Ishikawa (cell line): ENCODE measurements around the gene NEK9.
A peak's percentile ranks its signal among the peaks of the same experiment; 100 is the strongest.

Source experiments
- CEBPB ChIP-seq: IDR thresholded peaks from 2 replicates; pipeline ENCODE4 v1.6.1; 2012
- CREB1 ChIP-seq: IDR thresholded peaks from 2 replicates; pipeline ENCODE4 v1.6.1; 2012; ENCODE audit warnings: low read depth
- EGR1 ChIP-seq: IDR thresholded peaks from 2 replicates; pipeline ENCODE4 v1.6.1; 2012
- EP300 ChIP-seq: IDR thresholded peaks from 2 replicates; pipeline ENCODE4 v1.6.1; 2012; ENCODE audit warnings: borderline replicate concordance
- FOXM1 ChIP-seq: IDR thresholded peaks from 2 replicates; pipeline ENCODE4 v1.6.1; 2012; ENCODE audit warnings: low read depth, borderline replicate concordance
- MAX ChIP-seq: IDR thresholded peaks from 2 replicates; pipeline ENCODE4 v1.6.1; 2012
- NFIC ChIP-seq: IDR thresholded peaks from 2 replicates; pipeline ENCODE4 v1.6.1; 2012
- RAD21 ChIP-seq: IDR thresholded peaks from 2 replicates; pipeline ENCODE4 v1.6.1; 2012; ENCODE audit warnings: low read depth
- REST ChIP-seq: IDR thresholded peaks from 2 replicates; pipeline ENCODE4 v1.6.1; 2012; ENCODE audit warnings: low read depth, mild to moderate bottlenecking
- TAF1 ChIP-seq: IDR thresholded peaks from 2 replicates; pipeline ENCODE4 v1.6.1; 2012; ENCODE audit warnings: low read depth, mild to moderate bottlenecking
- TEAD4 ChIP-seq: IDR thresholded peaks from 2 replicates; pipeline ENCODE4 v1.6.1; 2012
- YY1 ChIP-seq: IDR thresholded peaks from 2 replicates; pipeline ENCODE4 v1.6.1; 2012; ENCODE audit warnings: low read depth
- ZBTB7A ChIP-seq: IDR thresholded peaks from 2 replicates; pipeline ENCODE4 v1.6.1; 2012; ENCODE audit warnings: low read depth
- TF ChIP-seq, protein P1 (sequence below): IDR thresholded peaks from 2 replicates; pipeline ENCODE4 v1.6.1; 2012

NEK9 gene

GRCh38 chr14:75054421-75054820, 72.4 kb downstream of the NEK9 start:
- no peak for TF ChIP-seq REST
- no peak for TF ChIP-seq CREB1
- TF ChIP-seq TEAD4 = no peak
- TF ChIP-seq, protein P1, sequence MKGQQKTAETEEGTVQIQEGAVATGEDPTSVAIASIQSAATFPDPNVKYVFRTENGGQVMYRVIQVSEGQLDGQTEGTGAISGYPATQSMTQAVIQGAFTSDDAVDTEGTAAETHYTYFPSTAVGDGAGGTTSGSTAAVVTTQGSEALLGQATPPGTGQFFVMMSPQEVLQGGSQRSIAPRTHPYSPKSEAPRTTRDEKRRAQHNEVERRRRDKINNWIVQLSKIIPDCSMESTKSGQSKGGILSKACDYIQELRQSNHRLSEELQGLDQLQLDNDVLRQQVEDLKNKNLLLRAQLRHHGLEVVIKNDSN = no peak

DNA sequence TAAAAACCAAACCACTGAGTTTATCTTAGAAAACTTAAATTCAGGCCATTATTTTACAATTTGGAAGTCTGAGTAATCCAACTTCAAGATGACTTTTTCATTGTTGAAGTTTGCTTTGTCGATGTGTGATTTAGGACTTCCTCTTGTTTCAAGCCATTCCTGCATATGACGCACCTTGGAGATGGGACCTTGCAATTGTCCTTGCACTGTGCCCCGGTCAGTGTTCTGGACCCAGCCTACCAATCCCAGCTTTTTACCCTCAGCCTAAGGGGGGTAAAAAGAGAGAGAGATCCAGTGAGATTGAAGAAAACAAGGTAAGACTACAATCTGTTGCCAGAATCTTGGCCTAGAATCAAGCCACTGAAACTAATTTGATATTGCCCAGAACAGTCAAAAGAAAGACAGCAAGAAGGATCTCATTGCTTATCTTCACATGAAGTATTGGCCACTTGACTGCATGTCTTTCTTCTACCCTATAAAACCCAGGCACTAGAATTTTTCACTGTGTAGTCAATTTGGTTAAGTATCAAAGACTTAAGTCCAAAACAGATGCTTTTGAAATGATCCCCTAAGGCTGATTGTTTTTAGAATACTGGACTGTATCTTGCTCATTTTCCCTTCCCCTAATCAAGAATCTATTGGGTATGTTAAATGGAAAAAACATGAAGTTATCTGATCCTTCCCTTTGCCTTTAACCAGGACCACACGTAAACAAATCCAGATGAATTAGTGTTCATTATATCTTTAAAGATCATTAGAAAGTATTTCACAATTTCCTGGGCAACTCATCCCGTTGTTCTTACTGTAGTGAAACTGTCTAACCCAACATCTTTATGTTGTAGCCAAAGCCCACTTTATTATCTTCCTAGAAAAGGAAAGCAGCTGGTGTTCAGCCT, 73.2 kb downstream of the NEK9 start:
- no peak for TF ChIP-seq REST
- TF ChIP-seq MAX = no peak
- TF ChIP-seq CEBPB = no peak
- no peak for TF ChIP-seq EGR1
- no peak for TF ChIP-seq NFIC
- no peak for TF ChIP-seq TAF1

DNA sequence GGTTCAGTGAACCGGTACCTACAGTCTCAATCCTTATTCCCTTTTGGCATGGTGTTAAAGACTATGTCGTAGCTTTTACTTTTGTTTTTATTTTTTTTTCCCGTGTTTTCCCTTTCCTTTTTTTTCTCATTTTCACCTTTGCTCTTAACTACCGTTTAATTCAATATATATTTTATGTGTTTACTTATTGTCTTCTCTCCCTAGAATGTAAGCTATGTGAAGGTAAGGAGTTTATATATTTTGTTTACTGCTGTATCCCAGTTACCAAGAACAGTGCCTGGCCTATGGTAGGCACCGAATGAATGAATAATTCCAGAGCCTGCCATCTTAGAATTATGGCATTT, 75.3 kb downstream of the NEK9 start:
- no peak for TF ChIP-seq TAF1

DNA sequence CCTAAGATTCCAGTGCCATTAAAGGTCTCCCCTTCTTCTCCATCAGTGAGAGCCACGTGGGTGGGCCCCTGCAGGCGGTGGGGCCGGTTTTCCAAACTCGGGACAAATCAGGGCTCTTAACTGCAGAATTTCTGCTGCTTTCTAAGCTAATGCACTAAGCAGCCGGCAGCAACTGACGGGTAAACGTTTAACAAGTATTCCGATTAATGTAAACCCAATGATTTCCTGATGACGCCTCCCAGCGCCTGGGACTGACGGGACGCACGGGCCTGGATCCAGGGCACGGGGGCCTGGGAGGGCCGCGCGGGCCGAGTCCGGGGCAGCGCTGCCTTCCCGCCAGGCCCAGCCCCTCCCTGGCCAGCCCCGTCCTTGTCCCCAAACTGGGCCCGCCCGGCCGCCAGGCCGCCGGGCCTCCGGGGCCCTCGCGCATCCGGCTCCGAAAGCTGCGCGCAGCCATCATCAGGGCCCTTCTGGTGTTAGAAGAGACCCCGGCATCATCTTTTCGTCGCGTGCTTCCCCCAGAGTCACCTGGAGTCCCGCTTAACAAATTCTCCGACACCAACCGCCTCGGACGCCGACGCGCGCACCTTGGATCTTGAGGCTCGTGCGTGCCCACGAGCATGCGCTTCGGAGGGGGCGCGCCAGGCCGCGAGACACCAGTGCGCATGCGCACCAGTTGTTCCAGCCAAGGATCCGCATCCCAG, 75.8 kb downstream of the NEK9 start, which contains the start of gene MLH3:
Gene MLH3, minus strand, starts transcription at position 616 of the 704 bp plus-strand sequence. CDS start 1,812 bp downstream, outside the sequence.
- TF ChIP-seq NFIC (no peak), EGR1 (no peak), YY1 (0 out of 2 replicates have a peak, but pooled peaks have one; percentile 24), TAF1 (peak; percentile 56), ZBTB7A (no peak), REST (no peak), TEAD4 (0 out of 2 replicates have a peak, but pooled peaks have one; percentile 4), MAX (peak; percentile 94), CREB1 (no peak), RAD21 (no peak)

GRCh38 chr14:75049731-75050201, 77.1 kb downstream of the NEK9 start:
- TF ChIP-seq MAX (no peak), YY1 (no peak), ZBTB7A (no peak), FOXM1 (no peak), EP300 (no peak)
